Vagina (tissue), 2 donors: ENCODE results near the gene SYNE1. TPM values are rescaled to one million over a fixed set of nuclear protein-coding genes. Genes with fewer than 3 reads are reported as not detected.

Experiments
- DNase-seq, 2 donors: peaks; one replicate each; pipeline ENCODE4 v3.0.0-alpha.2; 2017; ENCODE audit errors: extremely low spot score in 2 of 2
- H3K27ac ChIP-seq: fragments of 200-600 bp; sonication (generic); one replicate; pipeline ENCODE4 v1.5.1; 2019
- H3K27me3 ChIP-seq: fragments of 200-600 bp; sonication (generic); one replicate; pipeline ENCODE4 v1.5.1; 2019
- H3K36me3 ChIP-seq, 2 donors: fragments of 200-600 bp; sonication (generic); one replicate each; pipeline ENCODE4 v1.5.1; 2017 to 2019
- H3K4me1 ChIP-seq: fragments of 200-600 bp; sonication (generic); one replicate; pipeline ENCODE4 v1.5.1; 2019
- H3K4me3 ChIP-seq, 2 donors: fragments of 200-600 bp; sonication (generic); 1 replicate in 1 of 2; 2 replicates in 1 of 2; pipeline ENCODE4 v1.5.1; 2016 to 2019
- H3K9me3 ChIP-seq: fragments of 200-600 bp; sonication (generic); one replicate; pipeline ENCODE4 v1.5.1; 2019
- CTCF ChIP-seq, 3 experiments: fragments of 450-650 bp in 2 of 3; fragments of 200-600 bp in 1 of 3; sonication (generic) in 1 of 3; IDR thresholded peaks; one replicate each; pipeline ENCODE4 v1.5.1; 2017 to 2019; ENCODE audit warnings: antibody characterized with exemption in 3 of 3, mild to moderate bottlenecking in 2 of 3, moderate library complexity in 2 of 3
- POLR2A ChIP-seq, 2 donors: fragments of 450-650 bp; IDR thresholded peaks; one replicate each; pipeline ENCODE4 v1.6.1; 2017; ENCODE audit warnings: antibody characterized with exemption in 2 of 2, mild to moderate bottlenecking in 2 of 2, moderate library complexity in 2 of 2
- POLR2AphosphoS5 ChIP-seq, 2 donors: sonication (generic); formaldehyde crosslinking; IDR thresholded peaks; one replicate each; pipeline ENCODE4 v1.9.0; 2017; ENCODE audit warnings: antibody characterized with exemption in 2 of 2, mild to moderate bottlenecking in 2 of 2, low read depth in 1 of 2; ENCODE audit not compliant: insufficient read depth in 1 of 2
- intact Hi-C: fragments of 100-400 bp; cut with DNase I; formaldehyde crosslinking; loops from one replicate; pipeline ENCODE4 v1.15.1; 2023
- total RNA-seq: library from RNA; depleted of rRNA; stranded (reverse); fragments of >200 nt; gene quantifications from one replicate; pipeline ENCODE4 v1.2.3, GENCODE V29; 2016

SYNE1 gene
- total RNA-seq, 1 donor from 2014 or later, result 81.5 TPM

- TF ChIP-seq POLR2AphosphoS5 (IDR thresholded peaks at IDR 0.05; ENCODE audit: insufficient read depth in 1 of 2, low read depth in 1 of 2), result no peak
- TF ChIP-seq CTCF (IDR thresholded peaks at IDR 0.05), result no peak
- TF ChIP-seq POLR2A (IDR thresholded peaks at IDR 0.05), result no peak
- no peaks in the 10 kb centered on the region for H3K36me3 ChIP-seq
- intact Hi-C loops, result no loop called here
- H3K4me3 ChIP-seq, result no peak overlapping the region
- H3K9me3 ChIP-seq, result no peaks in the 10 kb centered on the region
- no peak overlapping the region for H3K27ac ChIP-seq
- DNase-seq, result no peak
- no peaks in the 10 kb centered on the region for H3K4me1 ChIP-seq
- no peaks in the 10 kb centered on the region for H3K27me3 ChIP-seq
These were observed 242.9 kb downstream of the SYNE1 start for GRCh38 chr6:152394303-152394702.

DNA sequence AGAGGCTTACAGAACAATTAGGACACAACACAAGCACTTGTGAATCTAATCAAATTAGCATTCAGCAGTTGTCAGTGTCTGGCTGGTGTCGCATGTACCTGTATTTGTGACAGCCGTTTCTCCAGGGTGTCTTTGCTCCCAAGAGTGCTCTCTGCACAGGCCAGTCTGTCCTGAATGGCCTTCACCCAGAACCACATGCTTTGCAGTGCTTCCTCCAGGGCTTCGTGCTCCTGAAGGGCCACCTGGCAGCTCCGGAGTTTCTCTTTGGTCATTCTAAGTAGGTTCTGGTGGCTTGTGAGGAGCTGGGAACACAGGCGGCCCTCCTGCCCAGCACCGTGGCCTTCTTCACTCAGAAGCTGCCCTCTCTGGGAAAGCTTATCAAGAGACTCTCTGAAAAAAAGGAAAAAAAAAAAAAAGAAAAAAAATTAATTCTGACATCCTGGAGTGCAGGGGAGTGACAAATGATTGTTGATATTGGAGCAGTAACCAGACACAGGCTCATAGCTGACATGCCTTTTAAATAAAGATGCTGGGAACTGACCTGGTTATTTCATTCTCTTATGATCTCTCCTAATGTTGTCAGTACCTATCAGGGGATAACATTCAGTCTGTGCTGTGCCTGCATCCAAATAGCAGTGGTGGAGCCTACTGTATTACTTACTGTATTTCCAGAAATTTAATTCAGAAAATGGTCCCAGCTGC is 245.8 kb downstream of the SYNE1 start:
- H3K27ac ChIP-seq, result no peak overlapping the region
- H3K27me3 ChIP-seq, result no peaks in the 10 kb centered on the region
- TF ChIP-seq POLR2A (IDR thresholded peaks at IDR 0.05) (no peak), CTCF (IDR thresholded peaks at IDR 0.05) (no peak), POLR2AphosphoS5 (IDR thresholded peaks at IDR 0.05; ENCODE audit: insufficient read depth in 1 of 2, low read depth in 1 of 2) (no peak)
- H3K36me3 ChIP-seq, result no peaks in the 10 kb centered on the region
- no peak overlapping the region for H3K4me3 ChIP-seq
- H3K4me1 ChIP-seq, result no peaks in the 10 kb centered on the region
- DNase-seq, result no peak
- H3K9me3 ChIP-seq, result no peaks in the 10 kb centered on the region
- intact Hi-C loops, result no loop called here

DNA sequence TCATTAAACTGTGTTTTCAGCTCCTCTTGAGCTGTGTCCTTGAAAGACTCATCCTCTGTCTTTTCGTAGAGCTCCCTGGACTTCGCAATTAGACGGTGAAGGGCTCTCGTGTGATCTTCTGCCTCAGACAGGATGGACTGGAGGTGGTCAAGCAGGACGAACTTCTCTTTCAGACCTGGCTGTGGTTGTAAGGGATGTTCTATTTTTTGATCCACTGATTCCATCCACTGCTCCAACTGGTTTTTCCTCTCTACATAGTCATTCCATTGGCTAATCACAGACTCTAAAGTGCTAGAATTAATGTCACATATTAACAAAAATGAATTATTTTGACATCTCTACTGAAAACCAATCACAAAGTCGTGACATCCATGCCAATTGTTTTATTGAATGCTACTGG is 250.1 kb downstream of the SYNE1 start:
- H3K27me3 ChIP-seq, result no peaks in the 10 kb centered on the region
- H3K27ac ChIP-seq, result no peak overlapping the region
- H3K4me3 ChIP-seq, result no peak overlapping the region
- peaks cover under 1% of the 10 kb centered on the region for H3K4me1 ChIP-seq
- intact Hi-C loops, result no loop called here
- no peak for DNase-seq
- H3K36me3 ChIP-seq, result no peaks in the 10 kb centered on the region
- TF ChIP-seq CTCF (IDR thresholded peaks at IDR 0.05), result no peak
- TF ChIP-seq POLR2AphosphoS5 (IDR thresholded peaks at IDR 0.05; ENCODE audit: insufficient read depth in 1 of 2, low read depth in 1 of 2), result no peak
- no peak for TF ChIP-seq POLR2A (IDR thresholded peaks at IDR 0.05)
- no peaks in the 10 kb centered on the region for H3K9me3 ChIP-seq

- TF ChIP-seq POLR2A (IDR thresholded peaks at IDR 0.05) (no peak), POLR2AphosphoS5 (IDR thresholded peaks at IDR 0.05; ENCODE audit: insufficient read depth in 1 of 2, low read depth in 1 of 2) (no peak), CTCF (IDR thresholded peaks at IDR 0.05) (no peak)
- no peak overlapping the region for H3K27ac ChIP-seq
- no peaks in the 10 kb centered on the region for H3K27me3 ChIP-seq
- no peaks in the 10 kb centered on the region for H3K36me3 ChIP-seq
- intact Hi-C loops, result no loop called here
- H3K4me1 ChIP-seq, result peaks cover 9% of the 10 kb centered on the region
- H3K4me3 ChIP-seq, result no peak overlapping the region
- H3K9me3 ChIP-seq, result no peaks in the 10 kb centered on the region
- DNase-seq, result no peak
These were observed 251.0 kb downstream of the SYNE1 start for GRCh38 chr6:152386131-152386530.
